HepG2 (cell line): ENCODE measurements around the gene RPL36AL. TPM values are rescaled to one million over a fixed set of nuclear protein-coding genes. Genes with fewer than 3 reads are reported as not detected.

Experiments
- ERF ChIP-seq: IDR thresholded peaks from 2 replicates; pipeline ENCODE4 v1.6.1; 2018; ENCODE audit warnings: missing biosample characterization, missing genetic modification reagents
- KLF9 ChIP-seq: IDR thresholded peaks from 2 replicates; pipeline ENCODE4 v1.6.1; 2016; ENCODE audit warnings: low read depth
- MAF1 ChIP-seq: sonication (generic); formaldehyde crosslinking; IDR thresholded peaks from 2 replicates; pipeline ENCODE4 v1.5.0; 2020; ENCODE audit warnings: missing genetic modification reagents, borderline replicate concordance
- MIXL1 ChIP-seq: IDR thresholded peaks from 2 replicates; pipeline ENCODE4 v1.6.1; 2016
- SOX6 ChIP-seq, 2 experiments: fragments of 450-650 bp in 1 of 2; sonication (generic) in 1 of 2; formaldehyde crosslinking in 1 of 2; IDR thresholded peaks; 2 replicates each; pipeline versions ENCODE4 v1.4.0 to v1.6.1; 2017 to 2020; ENCODE audit warnings: antibody characterized with exemption in 1 of 2, mild to moderate bottlenecking in 1 of 2, missing genetic modification reagents in 1 of 2
- SRSF1 ChIP-seq: fragments of 200-400 bp; formaldehyde crosslinking; optimal IDR thresholded peaks from 2 replicates; pipeline ENCODE3; 2017; ENCODE audit warnings: mild to moderate bottlenecking, low read depth, low read length, moderate library complexity
- ZNF17 ChIP-seq: sonication (generic); formaldehyde crosslinking; IDR thresholded peaks from 2 replicates; pipeline ENCODE4 v1.5.0; 2020; ENCODE audit warnings: mild to moderate bottlenecking, missing genetic modification reagents
- ZNF232 ChIP-seq: sonication (generic); formaldehyde crosslinking; IDR thresholded peaks from 2 replicates; pipeline ENCODE4 v1.4.0; 2020; ENCODE audit warnings: missing genetic modification reagents, borderline replicate concordance
- ZNF382 ChIP-seq: sonication (generic); formaldehyde crosslinking; IDR thresholded peaks from 2 replicates; pipeline ENCODE4 v1.5.0; 2020; ENCODE audit warnings: missing genetic modification reagents, mild to moderate bottlenecking, borderline replicate concordance
- polyA plus RNA-seq, 8 experiments: library from polyadenylated mRNA; depleted of rRNA in 3 of 8; stranded (reverse) in 7 of 8; unstranded in 1 of 8; fragments of >200 nt; fragmentation: Illumina TruSeq in 4 of 8; extraction: Trizol in 4 of 8; gene quantifications; 2 replicates each; pipeline versions ENCODE4 v1.2.1 to v1.2.3, GENCODE V29; 2011 to 2016; ENCODE audit warnings: low read depth in 4 of 8, missing spikeins in 1 of 8, mixed read lengths in 1 of 8; ENCODE audit not compliant: insufficient read depth in 1 of 8
- total RNA-seq, 5 experiments: library from RNA; depleted of rRNA; stranded (reverse); fragments of >200 nt; fragmentation: Illumina TruSeq; extraction: Trizol; gene quantifications; 2 replicates each; pipeline ENCODE4 v1.2.3, GENCODE V29; 2016; ENCODE audit warnings: low read depth in 1 of 5
- TF ChIP-seq, protein P1 (sequence below): sonication (generic); formaldehyde crosslinking; IDR thresholded peaks from 2 replicates; pipeline ENCODE4 v1.4.0; 2020; ENCODE audit warnings: mild to moderate bottlenecking, missing genetic modification reagents
- TF ChIP-seq, protein P2 (sequence below): IDR thresholded peaks from 2 replicates; pipeline ENCODE4 v1.6.1; 2016; ENCODE audit warnings: control low read depth
- TF ChIP-seq, protein P3 (sequence below): sonication (generic); formaldehyde crosslinking; IDR thresholded peaks from 2 replicates; pipeline ENCODE4 v1.5.0; 2020; ENCODE audit warnings: mild to moderate bottlenecking, missing genetic modification reagents, moderate library complexity
- TF ChIP-seq, protein P4 (sequence below): fragments of 450-650 bp; IDR thresholded peaks from 2 replicates; pipeline ENCODE4 v1.6.1; 2017; ENCODE audit warnings: mild to moderate bottlenecking

Gene RPL36AL
- total and polyA plus RNA-seq, 2 of the 13 experiments (the other 11 are each of a cell fraction or from before 2014, with no cell fraction given), result 90.0 to 294 TPM

DNA sequence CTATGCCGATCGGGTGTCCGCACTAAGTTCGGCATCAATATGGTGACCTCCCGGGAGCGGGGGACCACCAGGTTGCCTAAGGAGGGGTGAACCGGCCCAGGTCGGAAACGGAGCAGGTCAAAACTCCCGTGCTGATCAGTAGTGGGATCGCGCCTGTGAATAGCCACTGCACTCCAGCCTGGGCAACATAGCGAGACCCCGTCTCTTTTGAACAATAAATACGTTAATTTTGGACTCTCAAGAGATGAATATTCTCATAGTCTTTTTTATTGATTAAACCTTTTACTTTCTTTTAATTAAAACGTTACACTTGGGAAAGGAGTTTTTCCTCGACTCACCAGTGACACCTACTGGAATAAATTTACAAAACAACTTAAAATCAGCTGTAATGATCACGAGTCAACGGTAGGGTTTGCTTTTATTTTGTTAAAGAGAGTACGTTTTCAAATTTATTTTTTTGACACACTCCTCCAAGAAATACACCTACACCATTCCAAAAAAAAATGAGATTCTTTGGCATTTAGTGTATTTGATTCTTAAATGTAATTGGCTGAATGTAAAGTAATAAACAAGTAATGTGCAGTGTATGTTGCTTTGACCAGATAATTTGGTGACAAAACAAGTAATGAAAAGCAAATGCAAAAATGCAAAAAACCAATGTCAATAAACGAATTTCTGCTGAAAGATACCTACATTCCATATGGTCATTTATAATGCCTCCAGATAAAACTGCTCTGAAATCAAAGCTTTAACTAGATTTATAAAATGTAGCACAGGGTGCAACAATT lies 33.6 kb downstream of the RPL36AL start (continued):
- TF ChIP-seq, protein P1, sequence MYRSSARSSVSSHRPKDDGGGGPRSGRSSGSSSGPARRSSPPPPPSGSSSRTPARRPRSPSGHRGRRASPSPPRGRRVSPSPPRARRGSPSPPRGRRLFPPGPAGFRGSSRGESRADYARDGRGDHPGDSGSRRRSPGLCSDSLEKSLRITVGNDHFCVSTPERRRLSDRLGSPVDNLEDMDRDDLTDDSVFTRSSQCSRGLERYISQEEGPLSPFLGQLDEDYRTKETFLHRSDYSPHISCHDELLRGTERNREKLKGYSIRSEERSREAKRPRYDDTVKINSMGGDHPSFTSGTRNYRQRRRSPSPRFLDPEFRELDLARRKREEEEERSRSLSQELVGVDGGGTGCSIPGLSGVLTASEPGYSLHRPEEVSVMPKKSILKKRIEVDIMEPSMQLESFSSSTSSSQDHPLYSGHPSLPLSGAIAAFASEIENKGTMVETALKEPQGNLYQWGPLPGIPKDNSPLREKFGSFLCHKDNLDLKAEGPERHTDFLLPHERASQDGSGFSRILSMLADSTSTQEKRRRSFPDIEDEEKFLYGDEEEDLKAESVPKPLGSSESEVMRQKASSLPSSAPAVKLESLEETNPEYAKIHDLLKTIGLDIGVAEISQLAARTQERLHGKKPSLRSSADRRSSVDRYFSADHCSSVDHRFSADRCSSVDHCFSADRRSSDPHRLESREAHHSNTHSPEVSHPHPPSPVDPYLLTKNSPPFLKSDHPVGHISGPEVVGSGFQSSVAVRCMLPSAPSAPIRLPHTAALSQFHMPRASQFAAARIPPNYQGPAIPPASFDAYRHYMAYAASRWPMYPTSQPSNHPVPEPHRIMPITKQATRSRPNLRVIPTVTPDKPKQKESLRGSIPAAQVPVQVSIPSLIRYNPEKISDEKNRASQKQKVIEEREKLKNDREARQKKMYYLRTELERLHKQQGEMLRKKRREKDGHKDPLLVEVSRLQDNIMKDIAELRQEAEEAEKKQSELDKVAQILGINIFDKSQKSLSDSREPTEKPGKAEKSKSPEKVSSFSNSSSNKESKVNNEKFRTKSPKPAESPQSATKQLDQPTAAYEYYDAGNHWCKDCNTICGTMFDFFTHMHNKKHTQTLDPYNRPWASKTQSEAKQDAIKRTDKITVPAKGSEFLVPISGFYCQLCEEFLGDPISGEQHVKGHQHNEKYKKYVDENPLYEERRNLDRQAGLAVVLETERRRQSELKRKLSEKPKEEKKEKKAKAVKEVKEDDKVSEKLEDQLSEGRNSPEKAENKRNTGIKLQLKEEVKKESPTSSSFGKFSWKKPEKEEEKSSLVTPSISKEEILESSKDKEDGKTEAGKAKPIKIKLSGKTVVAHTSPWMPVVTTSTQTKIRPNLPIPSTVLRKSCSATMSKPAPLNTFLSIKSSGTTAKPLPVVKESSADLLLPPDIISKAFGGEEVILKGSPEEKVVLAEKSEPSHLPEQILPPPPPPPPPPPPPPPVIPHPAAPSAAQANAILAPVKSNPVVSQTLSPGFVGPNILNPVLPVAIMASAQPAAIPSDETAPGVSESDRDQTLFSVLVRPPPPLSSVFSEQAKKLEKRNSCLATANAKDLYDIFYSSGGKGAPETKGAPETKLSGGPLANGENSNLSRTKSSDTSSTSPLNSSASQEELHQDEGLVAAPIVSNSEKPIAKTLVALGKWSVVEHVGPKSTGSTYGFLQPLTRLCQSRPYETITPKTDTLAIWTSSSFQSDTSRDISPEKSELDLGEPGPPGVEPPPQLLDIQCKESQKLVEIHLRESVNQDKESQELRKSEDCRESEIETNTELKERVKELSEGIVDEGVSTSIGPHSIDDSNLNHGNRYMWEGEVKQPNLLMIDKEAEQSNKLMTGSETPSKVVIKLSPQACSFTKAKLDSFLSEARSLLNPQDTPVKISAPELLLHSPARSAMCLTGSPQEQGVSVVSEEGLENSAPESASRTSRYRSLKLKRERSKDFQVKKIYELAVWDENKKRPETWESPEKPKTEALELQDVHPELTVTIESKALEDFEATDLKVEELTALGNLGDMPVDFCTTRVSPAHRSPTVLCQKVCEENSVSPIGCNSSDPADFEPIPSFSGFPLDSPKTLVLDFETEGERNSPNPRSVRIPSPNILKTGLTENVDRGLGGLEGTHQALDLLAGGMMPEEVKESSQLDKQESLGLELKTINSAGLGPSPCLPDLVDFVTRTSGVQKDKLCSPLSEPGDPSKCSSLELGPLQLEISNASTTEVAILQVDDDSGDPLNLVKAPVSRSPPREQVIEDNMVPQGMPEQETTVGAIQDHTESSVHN (CRISPR knock-in tag), result no peak
- TF ChIP-seq, protein P2, sequence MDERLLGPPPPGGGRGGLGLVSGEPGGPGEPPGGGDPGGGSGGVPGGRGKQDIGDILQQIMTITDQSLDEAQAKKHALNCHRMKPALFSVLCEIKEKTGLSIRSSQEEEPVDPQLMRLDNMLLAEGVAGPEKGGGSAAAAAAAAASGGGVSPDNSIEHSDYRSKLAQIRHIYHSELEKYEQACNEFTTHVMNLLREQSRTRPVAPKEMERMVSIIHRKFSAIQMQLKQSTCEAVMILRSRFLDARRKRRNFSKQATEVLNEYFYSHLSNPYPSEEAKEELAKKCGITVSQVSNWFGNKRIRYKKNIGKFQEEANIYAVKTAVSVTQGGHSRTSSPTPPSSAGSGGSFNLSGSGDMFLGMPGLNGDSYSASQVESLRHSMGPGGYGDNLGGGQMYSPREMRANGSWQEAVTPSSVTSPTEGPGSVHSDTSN (CRISPR knock-in tag), result no peak
- TF ChIP-seq, protein P3, sequence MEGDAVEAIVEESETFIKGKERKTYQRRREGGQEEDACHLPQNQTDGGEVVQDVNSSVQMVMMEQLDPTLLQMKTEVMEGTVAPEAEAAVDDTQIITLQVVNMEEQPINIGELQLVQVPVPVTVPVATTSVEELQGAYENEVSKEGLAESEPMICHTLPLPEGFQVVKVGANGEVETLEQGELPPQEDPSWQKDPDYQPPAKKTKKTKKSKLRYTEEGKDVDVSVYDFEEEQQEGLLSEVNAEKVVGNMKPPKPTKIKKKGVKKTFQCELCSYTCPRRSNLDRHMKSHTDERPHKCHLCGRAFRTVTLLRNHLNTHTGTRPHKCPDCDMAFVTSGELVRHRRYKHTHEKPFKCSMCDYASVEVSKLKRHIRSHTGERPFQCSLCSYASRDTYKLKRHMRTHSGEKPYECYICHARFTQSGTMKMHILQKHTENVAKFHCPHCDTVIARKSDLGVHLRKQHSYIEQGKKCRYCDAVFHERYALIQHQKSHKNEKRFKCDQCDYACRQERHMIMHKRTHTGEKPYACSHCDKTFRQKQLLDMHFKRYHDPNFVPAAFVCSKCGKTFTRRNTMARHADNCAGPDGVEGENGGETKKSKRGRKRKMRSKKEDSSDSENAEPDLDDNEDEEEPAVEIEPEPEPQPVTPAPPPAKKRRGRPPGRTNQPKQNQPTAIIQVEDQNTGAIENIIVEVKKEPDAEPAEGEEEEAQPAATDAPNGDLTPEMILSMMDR (CRISPR knock-in tag), result peak; percentile 70
- TF ChIP-seq KLF9 (no peak), ZNF17 (CRISPR knock-in tag) (no peak), SRSF1 (no peak), MIXL1 (peak; percentile 43; the same call in 1 of the 2 replicates), SOX6 (IDR thresholded peaks at IDR 0.05) (no peak), SOX6 (CRISPR knock-in tag; IDR thresholded peaks at IDR 0.05) (peak; percentile 49), MAF1 (CRISPR knock-in tag) (peak; percentile 89; the same call in 1 of the 2 replicates), ERF (CRISPR knock-in tag) (no peak; the same call in 1 of the 2 replicates), ZNF232 (CRISPR knock-in tag) (peak; percentile 11; the same call in 1 of the 2 replicates), ZNF382 (CRISPR knock-in tag) (no peak)
- TF ChIP-seq, protein P4, sequence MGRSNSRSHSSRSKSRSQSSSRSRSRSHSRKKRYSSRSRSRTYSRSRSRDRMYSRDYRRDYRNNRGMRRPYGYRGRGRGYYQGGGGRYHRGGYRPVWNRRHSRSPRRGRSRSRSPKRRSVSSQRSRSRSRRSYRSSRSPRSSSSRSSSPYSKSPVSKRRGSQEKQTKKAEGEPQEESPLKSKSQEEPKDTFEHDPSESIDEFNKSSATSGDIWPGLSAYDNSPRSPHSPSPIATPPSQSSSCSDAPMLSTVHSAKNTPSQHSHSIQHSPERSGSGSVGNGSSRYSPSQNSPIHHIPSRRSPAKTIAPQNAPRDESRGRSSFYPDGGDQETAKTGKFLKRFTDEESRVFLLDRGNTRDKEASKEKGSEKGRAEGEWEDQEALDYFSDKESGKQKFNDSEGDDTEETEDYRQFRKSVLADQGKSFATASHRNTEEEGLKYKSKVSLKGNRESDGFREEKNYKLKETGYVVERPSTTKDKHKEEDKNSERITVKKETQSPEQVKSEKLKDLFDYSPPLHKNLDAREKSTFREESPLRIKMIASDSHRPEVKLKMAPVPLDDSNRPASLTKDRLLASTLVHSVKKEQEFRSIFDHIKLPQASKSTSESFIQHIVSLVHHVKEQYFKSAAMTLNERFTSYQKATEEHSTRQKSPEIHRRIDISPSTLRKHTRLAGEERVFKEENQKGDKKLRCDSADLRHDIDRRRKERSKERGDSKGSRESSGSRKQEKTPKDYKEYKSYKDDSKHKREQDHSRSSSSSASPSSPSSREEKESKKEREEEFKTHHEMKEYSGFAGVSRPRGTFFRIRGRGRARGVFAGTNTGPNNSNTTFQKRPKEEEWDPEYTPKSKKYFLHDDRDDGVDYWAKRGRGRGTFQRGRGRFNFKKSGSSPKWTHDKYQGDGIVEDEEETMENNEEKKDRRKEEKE, result no peak
